ENCODE measurements around the gene RPS6KA2. TPM values are rescaled to one million over a fixed set of nuclear protein-coding genes. Genes with fewer than 3 reads are reported as not detected.
"Not testable (repeated sequence)": the region's sequence is repeated elsewhere in the genome, so short reads cannot be mapped to it uniquely, and the experiment has no call there.

RPS6KA2 gene
- total RNA-seq, 1 experiment from 2014 or later = 12.3 TPM

DNA sequence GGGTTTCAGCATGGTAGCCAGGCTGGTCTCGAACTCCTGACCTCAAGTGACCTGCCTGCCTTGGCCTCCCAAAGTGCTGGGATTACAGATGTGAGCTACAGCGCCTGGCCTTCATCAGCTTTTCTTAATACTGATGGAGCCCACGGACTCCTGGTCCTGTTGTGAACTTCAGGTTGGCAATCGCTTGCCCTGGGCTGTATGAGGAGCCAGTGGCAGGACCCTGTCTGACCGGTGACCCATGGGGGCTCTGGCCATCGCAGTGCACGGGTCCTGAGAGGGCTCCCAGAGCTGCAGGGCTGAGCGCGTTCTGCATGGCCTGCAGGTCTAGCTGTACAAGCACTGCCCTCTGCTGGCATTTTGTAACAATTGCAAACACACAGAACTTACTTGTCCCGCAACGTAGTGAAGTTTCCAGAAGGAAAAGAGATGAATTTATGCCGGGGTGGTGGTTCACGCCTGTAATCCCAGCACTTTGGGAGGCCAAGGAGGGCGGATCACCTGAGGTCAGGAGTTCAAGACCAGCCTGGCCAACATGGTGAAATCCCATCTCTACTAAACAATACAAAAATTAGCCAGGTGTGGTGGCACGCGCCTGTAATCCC is 226.3 kb downstream of the RPS6KA2 start:
- H3K9ac ChIP-seq (ENCODE audit: extremely low read depth, insufficient read length, low read length); H3K23ac ChIP-seq (ENCODE audit: insufficient read length, low read depth, low read length); H3K9me3 Mint-ChIP-seq; H3K79me1 ChIP-seq (ENCODE audit: insufficient read depth, low read depth, low read length, poor library complexity, severe bottlenecking); H3K4me3 Mint-ChIP-seq; H2AK5ac ChIP-seq (ENCODE audit: insufficient read length, low read length); H3K27me3 ChIP-seq (ENCODE audit: insufficient read depth, low read length); H4K8ac ChIP-seq (replicated peaks; ENCODE audit: insufficient read length, low read depth, low read length); H2BK120ac ChIP-seq (ENCODE audit: low read depth, low read length, poor library complexity, severe bottlenecking); H3K9me3 ChIP-seq (ENCODE audit: control insufficient read depth, low read depth, low read length); H3K4me2 ChIP-seq (ENCODE audit: insufficient read depth, insufficient read length, low read length); H3K18ac ChIP-seq (ENCODE audit: insufficient read length, low read depth, low read length); H3K79me2 ChIP-seq (ENCODE audit: insufficient read depth, low read length); H2BK20ac ChIP-seq (ENCODE audit: low read depth, low read length, poor library complexity, severe bottlenecking); H2BK15ac ChIP-seq (ENCODE audit: low read depth, low read length); H3K23me2 ChIP-seq (ENCODE audit: insufficient read length, low read depth, low read length, poor library complexity, severe bottlenecking); H4K20me1 ChIP-seq (ENCODE audit: control insufficient read depth, insufficient read depth, insufficient read length); H3K4ac ChIP-seq (ENCODE audit: low read depth, low read length); H4K91ac ChIP-seq (ENCODE audit: insufficient read length, low read depth, low read length); H3K36me3 Mint-ChIP-seq (ENCODE audit: insufficient read depth in 1 of 3, low read depth in 3 of 3); H4K5ac ChIP-seq (ENCODE audit: insufficient read length, low read depth, low read length); H2BK12ac ChIP-seq (ENCODE audit: insufficient read length, low read depth, low read length); H3K27ac Mint-ChIP-seq; H3K56ac ChIP-seq (ENCODE audit: insufficient read length, low read depth, low read length); H3K27ac ChIP-seq (ENCODE audit: insufficient read length, low read depth, low read length); H3K4me1 Mint-ChIP-seq; H3K4me1 ChIP-seq (ENCODE audit: insufficient read depth, low read length); H3T11ph ChIP-seq (ENCODE audit: low read length); H2AFZ ChIP-seq (ENCODE audit: low read length); H3K14ac ChIP-seq (ENCODE audit: insufficient read depth, low read length); H2BK5ac ChIP-seq (ENCODE audit: insufficient read length, low read length): not testable (repeated sequence)
- WGBS (ENCODE audit: extremely low coverage, insufficient read length, low lambda C conversion rate) = no CpG with 5 or more reads among the region's 16 CpGs
- peaks cover 11% of the 10 kb centered on the region for H3K27me3 Mint-ChIP-seq (ENCODE audit: low read depth)
- peak; percentile 82 for TF ChIP-seq CTCF (conservative IDR thresholded peaks at IDR 0.05)
- peak; percentile 80 for DNase-seq
